Occipital lobe (tissue), 2 donors: Measurements from ENCODE around the gene HACD2. TPM values are rescaled to one million over a fixed set of nuclear protein-coding genes. Genes with fewer than 3 reads are reported as not detected.
"Not testable (repeated sequence)": the region's sequence is repeated elsewhere in the genome, so short reads cannot be mapped to it uniquely, and the experiment has no call there.

Experiments
- DNase-seq: peaks from one replicate; lab custom pipeline; 2025; lab: John Stamatoyannopoulos, UW
- total RNA-seq: library from RNA; depleted of rRNA; stranded (reverse); fragments of >200 nt; gene quantifications from one replicate; pipeline ENCODE4 v1.2.3, GENCODE V29; 2014

HACD2 gene
- total RNA-seq, 1 donor from 2014 or later, result 58.6 TPM

GRCh38 chr3:123526474-123526873 lies 58.4 kb downstream of the HACD2 start:
- DNase-seq, result no peak

GRCh38 chr3:123525433-123525832 lies 59.4 kb downstream of the HACD2 start:
- DNase-seq, result no peak

GRCh38 chr3:123524981-123525380 lies 59.9 kb downstream of the HACD2 start:
- no peak for DNase-seq

- peak; percentile 12 for DNase-seq
Measured at GRCh38 chr3:123523023-123523412, 61.8 kb downstream of the HACD2 start.

GRCh38 chr3:123522320-123523022 lies 62.4 kb downstream of the HACD2 start:
- no peak for DNase-seq

GRCh38 chr3:123521179-123521969 lies 63.5 kb downstream of the HACD2 start:
- DNase-seq, result no peak

GRCh38 chr3:123520656-123521055 lies 64.2 kb downstream of the HACD2 start:
- no peak for DNase-seq

GRCh38 chr3:123518892-123519485 lies 65.9 kb downstream of the HACD2 start:
- DNase-seq, result no peak

- no peak for DNase-seq
Measured at GRCh38 chr3:123511726-123512125, 73.1 kb downstream of the HACD2 start.

- DNase-seq, result no peak
Measured at GRCh38 chr3:123511084-123511483, 73.8 kb downstream of the HACD2 start.

GRCh38 chr3:123508178-123508577 lies 76.7 kb downstream of the HACD2 start:
- DNase-seq, result peak; percentile 30

- DNase-seq, result no peak
Measured at GRCh38 chr3:123505820-123506219, 79.0 kb downstream of the HACD2 start.

- DNase-seq, result no peak
Measured at GRCh38 chr3:123503203-123503602, 81.7 kb downstream of the HACD2 start.

GRCh38 chr3:123499322-123499721 lies 85.5 kb downstream of the HACD2 start:
- DNase-seq, result no peak

- no peak for DNase-seq
Measured at GRCh38 chr3:123498761-123499160, 86.1 kb downstream of the HACD2 start.

GRCh38 chr3:123493912-123494311 lies 90.9 kb downstream of the HACD2 start:
- DNase-seq, result no peak

- DNase-seq, result no peak
Measured at GRCh38 chr3:123491966-123492587, 92.8 kb downstream of the HACD2 start.

- peak; percentile 37 for DNase-seq
Measured at GRCh38 chr3:123489400-123490004, 95.4 kb downstream of the HACD2 start.

GRCh38 chr3:123488645-123489347 lies 96.1 kb downstream of the HACD2 start:
- no peak for DNase-seq

- not testable (repeated sequence) for DNase-seq
Measured at GRCh38 chr3:123487063-123487462, 97.8 kb downstream of the HACD2 start.

- DNase-seq, result no peak
Measured at GRCh38 chr3:123486460-123486859, 98.4 kb downstream of the HACD2 start.
